Measurements from ENCODE around the gene NCKAP5.
"Not testable (repeated sequence)": the region's sequence is repeated elsewhere in the genome, so short reads cannot be mapped to it uniquely, and the experiment has no call there.

NCKAP5 gene

DNA sequence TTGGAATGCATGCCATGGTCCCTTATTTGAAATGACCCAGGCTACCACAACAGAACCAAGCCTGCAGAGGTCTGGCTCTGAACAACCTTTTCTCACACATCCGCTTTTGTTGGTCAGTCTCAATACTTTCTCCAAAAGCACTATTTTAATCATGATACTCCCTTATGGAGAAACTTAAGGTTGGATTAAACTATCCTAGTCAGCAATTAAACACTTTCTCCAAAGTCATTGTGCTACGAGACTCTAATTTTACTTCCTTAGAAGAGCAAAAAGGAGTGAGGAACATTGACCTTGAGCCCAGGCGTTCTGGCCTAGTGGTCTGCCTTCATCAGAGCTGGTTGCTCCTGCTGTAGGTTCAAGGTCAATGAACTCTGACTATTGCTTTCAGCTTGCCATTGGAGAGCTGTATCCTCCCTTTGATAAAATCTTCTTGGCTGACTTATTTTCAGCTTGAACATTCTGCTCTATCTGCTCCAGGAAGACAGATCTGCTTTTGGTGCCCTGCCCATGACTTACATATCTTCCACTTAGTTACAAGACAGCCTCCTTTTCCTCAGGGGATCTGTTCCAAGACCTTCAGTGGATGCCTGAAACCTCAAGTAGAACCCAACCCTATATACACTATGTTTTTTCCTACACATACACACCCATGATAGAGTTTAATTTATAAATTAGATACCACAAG is 91.2 kb downstream of the NCKAP5 start:
- DNase-seq (ENCODE audit: low read depth, low spot score): no peak
- H3K27ac ChIP-seq: peak overlapping the region; percentile 77

- no peak for DNase-seq (ENCODE audit: low read depth, low spot score)
- peak overlapping the region; percentile 77 for H3K27ac ChIP-seq
These were observed 92.0 kb downstream of the NCKAP5 start for GRCh38 chr2:133476286-133476685.

GRCh38 chr2:133475610-133476009 is 92.7 kb downstream of the NCKAP5 start:
- DNase-seq (ENCODE audit: low read depth, low spot score): no peak
- H3K27ac ChIP-seq: peak overlapping the region; percentile 77

- not testable (repeated sequence) for H3K27ac ChIP-seq; DNase-seq (ENCODE audit: low read depth, low spot score)
These were observed 97.8 kb downstream of the NCKAP5 start for GRCh38 chr2:133470446-133470845.

DNA sequence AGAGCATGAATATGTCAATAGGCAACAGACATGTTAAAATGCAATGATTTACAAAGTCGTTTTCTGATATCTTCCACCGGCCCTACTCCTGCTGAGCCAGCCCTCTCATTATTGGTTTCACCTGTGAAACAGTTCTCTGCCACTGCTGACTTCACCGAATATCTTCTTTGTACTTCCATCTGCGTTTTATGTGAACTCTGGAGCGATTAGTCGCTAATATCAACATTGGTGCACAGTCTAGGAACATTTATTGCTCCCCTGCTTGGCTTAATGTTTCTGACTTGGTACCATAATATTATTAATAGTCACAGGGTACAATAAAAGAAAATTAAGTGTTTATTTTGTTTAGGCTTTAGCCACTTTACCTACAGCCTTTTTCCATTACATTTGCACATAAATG is 105.5 kb downstream of the NCKAP5 start:
- no peak overlapping the region for H3K27ac ChIP-seq
- no peak for DNase-seq (ENCODE audit: low read depth, low spot score)

DNA sequence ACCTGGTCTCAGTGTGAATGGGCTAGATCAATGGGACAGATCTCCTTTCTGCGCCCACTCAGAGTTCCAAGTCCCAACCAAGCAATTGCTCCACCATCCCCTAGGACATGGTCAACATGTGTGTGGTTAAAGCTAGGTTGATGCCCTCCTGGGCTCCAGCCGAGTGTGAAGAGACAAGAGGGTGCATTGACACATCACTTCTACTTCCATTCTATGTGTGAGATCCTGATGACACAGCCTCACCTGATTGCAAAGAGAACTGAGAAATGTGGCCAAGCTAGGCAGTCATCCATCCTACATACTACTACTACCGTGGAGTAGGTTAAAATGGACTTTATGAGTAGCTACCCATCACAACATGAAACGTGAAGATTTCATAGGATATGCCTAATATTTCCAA is 106.8 kb downstream of the NCKAP5 start:
- DNase-seq (ENCODE audit: low read depth, low spot score): no peak

DNA sequence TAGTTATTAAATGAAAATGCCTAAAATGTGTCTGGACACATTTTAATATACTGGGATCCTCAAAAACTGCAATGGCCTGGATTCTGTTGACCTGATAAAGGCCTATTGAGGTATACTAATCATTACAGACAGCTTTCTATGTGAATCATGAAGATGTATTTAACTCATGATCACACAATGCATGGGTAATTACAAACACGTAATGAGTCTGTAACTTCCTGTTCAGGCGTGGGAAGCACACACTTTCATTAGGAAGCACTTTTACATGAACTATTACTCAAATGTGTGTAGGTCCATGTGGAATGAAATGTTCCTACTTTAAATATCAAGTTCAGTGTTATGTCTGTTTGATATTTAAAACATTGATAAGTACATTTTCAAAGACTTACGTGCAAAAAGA is 108.7 kb downstream of the NCKAP5 start:
- H3K27ac ChIP-seq: no peak overlapping the region
- DNase-seq (ENCODE audit: low read depth, low spot score): no peak

More for the DNA sequence above, 106.8 kb downstream of the NCKAP5 start:
- H3K27ac ChIP-seq: no peak overlapping the region

DNA sequence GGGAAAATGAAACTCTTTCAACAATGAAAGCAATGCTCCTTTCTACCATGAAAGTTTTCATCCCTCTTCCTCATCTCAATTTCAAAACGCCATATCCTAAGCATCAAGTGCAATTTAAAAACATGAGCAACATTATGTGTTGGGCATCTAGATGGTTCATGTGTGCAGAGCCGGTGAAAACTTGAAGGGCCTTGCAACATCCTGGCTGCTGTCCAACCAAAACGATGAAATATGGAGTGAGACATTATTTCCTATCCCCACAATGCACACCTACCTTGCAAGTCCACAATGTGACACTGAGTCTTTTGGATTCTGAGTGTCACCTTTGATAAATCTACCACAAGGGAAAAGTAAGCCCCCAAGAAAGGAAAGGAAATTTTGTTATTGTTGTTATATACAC is 110.0 kb downstream of the NCKAP5 start:
- no peak overlapping the region for H3K27ac ChIP-seq
- no peak for DNase-seq (ENCODE audit: low read depth, low spot score)

GRCh38 chr2:133457861-133458260 is 110.4 kb downstream of the NCKAP5 start:
- DNase-seq (ENCODE audit: low read depth, low spot score): no peak
- H3K27ac ChIP-seq: no peak overlapping the region

GRCh38 chr2:133456971-133457370 is 111.3 kb downstream of the NCKAP5 start:
- no peak for DNase-seq (ENCODE audit: low read depth, low spot score)
- no peak overlapping the region for H3K27ac ChIP-seq

GRCh38 chr2:133456156-133456555 is 112.1 kb downstream of the NCKAP5 start:
- DNase-seq (ENCODE audit: low read depth, low spot score): no peak
- H3K27ac ChIP-seq: no peak overlapping the region

DNA sequence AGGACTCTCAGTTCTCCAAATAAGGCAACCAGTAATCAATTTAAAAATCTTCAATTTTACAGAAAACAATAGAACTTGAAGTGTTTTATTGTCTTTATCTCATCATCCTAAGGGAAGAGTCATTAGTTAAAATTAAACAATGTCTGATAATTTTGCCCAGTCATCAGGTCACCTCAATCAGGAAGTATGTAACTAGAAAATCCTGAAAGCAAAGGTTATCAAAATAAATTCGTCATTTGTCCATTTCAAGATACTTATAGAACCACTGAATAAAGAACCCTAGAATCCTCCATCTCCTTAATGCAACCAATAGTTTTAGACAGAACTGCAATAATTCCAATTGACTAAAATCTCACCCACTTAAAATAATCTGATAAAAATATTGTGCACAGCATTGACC is 115.2 kb downstream of the NCKAP5 start:
- no peak for DNase-seq (ENCODE audit: low read depth, low spot score)
- peak overlapping the region; percentile 36 for H3K27ac ChIP-seq

DNA sequence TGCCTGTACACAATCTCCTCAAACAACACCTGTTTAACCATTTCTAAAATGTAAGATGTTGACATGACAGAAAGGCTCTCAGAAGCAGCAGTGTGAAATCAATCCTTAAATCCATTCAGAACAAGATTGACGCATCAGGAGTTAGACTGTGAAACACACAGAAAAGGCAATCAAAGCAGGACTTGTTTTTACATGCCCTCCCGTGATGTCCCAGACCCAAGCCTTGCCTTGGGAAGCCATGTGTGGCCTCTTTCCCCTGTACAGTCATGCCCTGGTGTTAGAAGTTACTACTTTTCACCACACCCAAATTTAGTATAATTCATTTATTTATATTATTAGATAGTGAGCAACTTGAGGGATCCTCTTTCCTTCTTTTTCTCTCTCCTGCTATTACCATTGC is 115.7 kb downstream of the NCKAP5 start:
- DNase-seq (ENCODE audit: low read depth, low spot score): peak; percentile 56
- peak overlapping the region; percentile 36 for H3K27ac ChIP-seq

- H3K27ac ChIP-seq: peak overlapping the region; percentile 36
- DNase-seq (ENCODE audit: low read depth, low spot score): no peak
These were observed 116.1 kb downstream of the NCKAP5 start for GRCh38 chr2:133452146-133452545.

GRCh38 chr2:133448195-133448594 is 120.1 kb downstream of the NCKAP5 start:
- no peak for DNase-seq (ENCODE audit: low read depth, low spot score)
- no peak overlapping the region for H3K27ac ChIP-seq

- H3K27ac ChIP-seq: no peak overlapping the region
- no peak for DNase-seq (ENCODE audit: low read depth, low spot score)
These were observed 121.0 kb downstream of the NCKAP5 start for GRCh38 chr2:133447303-133447702.

DNA sequence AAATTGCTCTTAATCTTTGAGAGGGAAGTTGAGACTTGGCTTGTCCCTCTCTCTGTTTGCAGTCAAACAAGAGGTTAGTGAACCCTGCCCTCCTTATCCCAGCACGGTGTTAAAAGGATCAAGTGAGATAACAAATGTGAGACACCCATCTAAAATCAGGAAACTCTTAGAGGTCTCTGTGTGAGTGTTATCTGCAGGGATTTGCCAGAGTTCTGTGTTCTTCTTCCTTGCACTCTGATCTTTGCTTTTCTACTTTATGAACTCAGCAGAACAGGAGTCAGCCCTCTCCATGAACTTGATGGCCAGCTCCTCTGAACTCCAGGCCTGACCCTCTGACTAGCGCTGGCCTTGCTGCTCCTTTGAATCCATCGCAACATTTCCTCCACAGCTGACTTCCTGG is 123.8 kb downstream of the NCKAP5 start:
- H3K27ac ChIP-seq: no peak overlapping the region
- no peak for DNase-seq (ENCODE audit: low read depth, low spot score)

DNA sequence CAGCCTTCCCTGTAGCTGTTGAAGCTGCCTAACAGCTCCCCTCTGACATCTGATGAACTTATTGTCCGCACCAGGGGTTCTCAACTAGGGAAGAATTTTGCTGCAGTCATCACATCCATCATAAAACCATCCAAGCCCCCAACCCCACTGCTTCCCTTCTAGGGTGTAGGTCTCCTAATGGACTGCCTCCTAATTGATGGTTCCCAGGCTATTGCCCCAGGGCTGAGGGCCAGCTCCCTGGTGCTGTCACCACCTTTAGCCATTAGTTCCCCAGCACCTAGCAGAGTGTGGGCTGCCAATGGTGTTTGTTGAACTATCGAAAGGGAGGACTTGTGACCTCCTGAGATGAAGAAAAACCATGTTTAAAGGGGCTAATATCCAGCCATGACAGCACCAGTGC is 125.9 kb downstream of the NCKAP5 start:
- DNase-seq (ENCODE audit: low read depth, low spot score): no peak
- H3K27ac ChIP-seq: no peak overlapping the region

DNA sequence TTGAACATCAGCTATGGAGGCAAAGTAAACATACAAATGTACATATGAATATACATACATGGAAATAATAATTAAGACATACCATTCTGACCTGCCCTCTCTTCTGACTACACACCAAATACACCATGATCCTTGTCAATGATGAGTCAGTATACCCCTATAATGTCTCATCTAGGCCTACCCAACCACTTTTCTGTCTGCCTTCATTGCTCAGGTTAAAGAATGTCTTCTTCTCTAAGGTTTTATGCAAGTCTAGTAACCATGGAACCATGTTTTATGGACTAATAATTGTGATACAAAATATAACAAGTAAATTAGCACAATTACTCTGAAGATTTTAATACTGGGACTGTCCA is 128.7 kb downstream of the NCKAP5 start:
- no peak for DNase-seq (ENCODE audit: low read depth, low spot score)
- no peak overlapping the region for H3K27ac ChIP-seq

DNA sequence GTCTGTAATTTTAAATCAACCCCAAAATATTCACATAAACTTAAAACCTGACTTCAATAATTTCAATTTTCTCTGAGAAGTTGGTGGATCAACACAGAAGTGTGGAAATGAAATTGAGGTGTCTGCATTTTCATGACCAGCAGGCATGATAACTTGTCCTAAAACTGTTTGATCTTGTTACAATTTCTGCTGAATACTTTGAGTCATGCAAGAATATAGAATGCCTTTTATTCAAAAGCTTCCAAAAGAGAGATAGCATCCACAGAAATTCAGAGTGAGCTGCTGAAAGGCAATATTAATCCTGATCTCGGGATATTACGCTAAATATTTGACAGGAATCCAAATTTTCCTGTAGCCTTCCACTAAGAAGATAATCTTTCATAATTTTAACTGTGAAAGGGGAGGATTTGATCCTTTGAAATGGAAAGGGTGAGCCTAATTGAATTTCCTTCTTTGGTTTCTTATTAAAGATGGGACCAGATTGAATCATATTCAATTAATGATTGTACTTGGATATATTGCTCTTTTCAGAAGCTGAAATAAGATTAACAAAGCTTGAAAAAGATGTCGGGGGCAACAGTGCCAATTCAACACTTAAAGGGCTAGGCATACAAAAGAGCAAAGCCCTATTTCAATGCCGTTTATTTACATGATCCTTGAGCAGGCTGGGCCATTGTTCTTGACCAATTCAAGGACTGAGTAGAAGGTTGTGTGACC is 129.3 kb downstream of the NCKAP5 start:
- no peak overlapping the region for H3K27ac ChIP-seq

DNA sequence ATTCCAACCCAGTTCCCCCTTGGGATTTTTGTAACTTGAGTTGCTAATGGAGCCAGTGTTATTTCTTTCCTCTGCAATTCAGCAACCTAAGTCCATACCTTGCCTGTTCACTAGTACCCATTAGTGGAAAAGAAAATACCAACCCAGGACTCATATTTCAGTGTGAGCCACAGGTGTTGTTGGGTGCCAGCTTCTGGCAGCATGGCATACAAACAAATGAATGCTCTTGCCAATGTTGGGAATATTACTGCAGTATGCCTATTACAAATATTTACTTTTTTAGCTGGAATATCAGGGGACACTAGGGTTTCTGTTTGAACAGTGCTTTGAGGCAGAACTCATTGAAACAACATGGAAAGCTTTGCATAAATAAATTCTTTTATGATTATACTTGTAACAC is 130.2 kb downstream of the NCKAP5 start:
- no peak for DNase-seq (ENCODE audit: low read depth, low spot score)
- no peak overlapping the region for H3K27ac ChIP-seq

More for the DNA sequence above, 129.3 kb downstream of the NCKAP5 start:
- DNase-seq (ENCODE audit: low read depth, low spot score): no peak

DNA sequence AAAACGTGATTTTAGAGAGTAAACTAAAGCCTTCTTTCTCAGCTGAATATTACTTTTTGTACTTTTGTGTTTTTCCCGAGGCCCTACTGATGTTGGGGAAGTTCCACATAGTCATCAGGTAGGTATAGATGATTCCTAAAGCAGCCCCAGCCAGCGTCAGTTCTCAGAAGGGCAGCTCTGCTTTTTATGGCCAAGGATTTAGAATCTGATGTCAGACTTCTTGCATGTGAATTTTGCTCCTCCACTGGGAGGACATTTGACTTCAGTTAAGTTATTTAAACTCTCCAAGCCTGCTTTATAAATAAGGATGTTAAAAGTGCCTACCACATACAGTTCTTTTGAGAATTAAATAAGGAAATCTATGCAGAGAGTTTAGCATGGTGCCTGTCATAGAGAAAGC is 130.8 kb downstream of the NCKAP5 start:
- no peak for DNase-seq (ENCODE audit: low read depth, low spot score)
- no peak overlapping the region for H3K27ac ChIP-seq
